HepG2 (cell line): ENCODE data around the gene JSRP1. TPM values are rescaled to one million over a fixed set of nuclear protein-coding genes. Genes with fewer than 3 reads are reported as not detected.
A peak's percentile ranks its signal among the peaks of the same experiment; 100 is the strongest.

Experiments used
- CEBPZ ChIP-seq: IDR thresholded peaks from 2 replicates; pipeline ENCODE4 v1.6.1; 2012; ENCODE audit warnings: low read length, improper control_type of control experiment
- CERS6 ChIP-seq: sonication (generic); formaldehyde crosslinking; IDR thresholded peaks from 2 replicates; pipeline ENCODE4 v1.5.0; 2020; ENCODE audit warnings: missing genetic modification reagents
- FLYWCH1 ChIP-seq: sonication (generic); formaldehyde crosslinking; IDR thresholded peaks from 2 replicates; pipeline ENCODE4 v1.8.1; 2023; ENCODE audit warnings: mild to moderate bottlenecking, missing genetic modification reagents
- NR2F1 ChIP-seq, 2 experiments: fragments of 450-650 bp in 1 of 2; formaldehyde crosslinking in 1 of 2; IDR thresholded peaks; 2 replicates each; pipeline versions ENCODE4 v1.5.0 to v1.6.1; 2016 to 2020; ENCODE audit warnings: mild to moderate bottlenecking in 1 of 2, missing compliant biosample characterization in 1 of 2, missing genetic modification reagents in 1 of 2, moderate library complexity in 1 of 2
- PHF8 ChIP-seq: sonication (generic); formaldehyde crosslinking; IDR thresholded peaks from 2 replicates; pipeline ENCODE4 v1.5.0; 2020; ENCODE audit warnings: missing genetic modification reagents
- SNAPC4 ChIP-seq: sonication (generic); formaldehyde crosslinking; IDR thresholded peaks from 2 replicates; pipeline ENCODE4 v1.4.0; 2020; ENCODE audit warnings: mild to moderate bottlenecking, missing genetic modification reagents
- SP4 ChIP-seq: sonication (generic); formaldehyde crosslinking; IDR thresholded peaks from 2 replicates; pipeline ENCODE4 v1.8.1; 2023; ENCODE audit warnings: mild to moderate bottlenecking, missing genetic modification reagents
- THAP7 ChIP-seq: sonication (generic); formaldehyde crosslinking; IDR thresholded peaks from 2 replicates; pipeline ENCODE4 v1.8.1; 2023; ENCODE audit warnings: mild to moderate bottlenecking, missing genetic modification reagents
- ZNF580 ChIP-seq: IDR thresholded peaks from 2 replicates; pipeline ENCODE4 v1.6.1; 2016; ENCODE audit warnings: low read depth, borderline replicate concordance
- ZNF609 ChIP-seq: sonication (generic); formaldehyde crosslinking; IDR thresholded peaks from 2 replicates; pipeline ENCODE4 v1.4.0; 2020; ENCODE audit warnings: mild to moderate bottlenecking, missing genetic modification reagents, borderline replicate concordance
- ZNF652 ChIP-seq: IDR thresholded peaks from 2 replicates; pipeline ENCODE4 v1.6.1; 2016; ENCODE audit warnings: low read depth, borderline replicate concordance
- polyA plus RNA-seq, 8 experiments: library from polyadenylated mRNA; depleted of rRNA in 3 of 8; stranded (reverse) in 7 of 8; unstranded in 1 of 8; fragments of >200 nt; fragmentation: Illumina TruSeq in 4 of 8; extraction: Trizol in 4 of 8; gene quantifications; 2 replicates each; pipeline versions ENCODE4 v1.2.1 to v1.2.3, GENCODE V29; 2011 to 2016; ENCODE audit warnings: low read depth in 4 of 8, missing spikeins in 1 of 8, mixed read lengths in 1 of 8; ENCODE audit not compliant: insufficient read depth in 1 of 8
- total RNA-seq, 5 experiments: library from RNA; depleted of rRNA; stranded (reverse); fragments of >200 nt; fragmentation: Illumina TruSeq; extraction: Trizol; gene quantifications; 2 replicates each; pipeline ENCODE4 v1.2.3, GENCODE V29; 2016; ENCODE audit warnings: low read depth in 1 of 5

The JSRP1 gene
- total and polyA plus RNA-seq, 2 of the 13 experiments (the other 11 are each of a cell fraction or from before 2014, with no cell fraction given), result 0.16 to 0.38 TPM

- TF ChIP-seq ZNF609 (CRISPR knock-in tag) (no peak), PHF8 (CRISPR knock-in tag) (peak; percentile 40; the same call in 1 of the 2 replicates), CEBPZ (no peak), CERS6 (no peak), ZNF652 (CRISPR knock-in tag) (no peak), THAP7 (CRISPR knock-in tag) (no peak), ZNF580 (CRISPR knock-in tag) (no peak), SP4 (CRISPR knock-in tag) (no peak), FLYWCH1 (CRISPR knock-in tag) (no peak), SNAPC4 (CRISPR knock-in tag) (no peak), NR2F1 (CRISPR knock-in tag; IDR thresholded peaks at IDR 0.05) (no peak)
Observed at GRCh38 chr19:2253106-2254063, 2.8 kb downstream of the JSRP1 start (continued).
